Right cardiac atrium (tissue), 5 donors: ENCODE measurements around the gene ARPP21. TPM values are rescaled to one million over a fixed set of nuclear protein-coding genes. Genes with fewer than 3 reads are reported as not detected.

ENCODE experiments used
- ATAC-seq, 2 donors: fragments of 200-7000 bp; cut with Tn5 transposase; one replicate each; pipeline versions ENCODE4 v1.8.0 to v1.9.1; 2020; ENCODE audit warnings: moderate library complexity in 2 of 2, mild to moderate bottlenecking in 1 of 2
- DNase-seq, 3 donors: peaks; one replicate each; pipeline ENCODE4 v3.0.0-alpha.2; 2020
- H3K27ac ChIP-seq: one replicate; pipeline ENCODE4 v1.5.1; 2013; ENCODE audit warnings: mild to moderate bottlenecking, low read length, control low read depth, moderate library complexity
- H3K27me3 ChIP-seq: one replicate; pipeline ENCODE4 v1.6.1; 2013; ENCODE audit not compliant: control insufficient read depth, insufficient read depth
- H3K4me1 ChIP-seq: one replicate; pipeline ENCODE4 v1.6.1; 2013; ENCODE audit warnings: low read length; ENCODE audit not compliant: control insufficient read depth, insufficient read depth
- H3K4me3 ChIP-seq: one replicate; pipeline ENCODE4 v1.5.1; 2013; ENCODE audit warnings: low read length, control low read depth
- H3K9me3 ChIP-seq: one replicate; pipeline ENCODE4 v1.6.1; 2013; ENCODE audit warnings: low read length; ENCODE audit not compliant: control insufficient read depth
- WGBS: extraction: QIAGEN DNeasy Blood & Tissue Kit; methylation state at CpG from one replicate; pipeline ENCODE4 v1.1.7; 2013; 5-methylcytosine and 5-hydroxymethylcytosine counted together
- intact Hi-C, 4 donors: fragments of 100-400 bp; cut with DNase I; formaldehyde crosslinking; loops; one replicate each; pipeline versions ENCODE4 v1.11.0 to v1.14.0; 2022 to 2023
- polyA plus RNA-seq: library from polyadenylated mRNA; stranded (reverse); fragments of 200-250 nt; gene quantifications from one replicate; pipeline ENCODE4 v1.2.3, GENCODE V29; 2013
- total RNA-seq, 4 donors: library from RNA; stranded (reverse); fragmentation: NEBNext Ultra II Directional; extraction: Animal tissue kit (Norgen Biotek cat#: 25700); gene quantifications; one replicate each; pipeline ENCODE4 v1.2.1, GENCODE V29; 2021
- donor health status: healthy with polysubstance abuse.
- donor health status: DM: no; HTN: yes; CAD: no.
- donor health status: DM: no; HTN: no; CAD: no.
- donor health status: DM: no; HTN: yes; CAD: no; lungs with severe emphysema.
- donor health status: DM: yes; HTN: yes; CAD: no.

Gene ARPP21
- total and polyA plus RNA-seq, 5 donors = 0.11 to 0.35 (median 0.28) TPM; not detected in 1

GRCh38 chr3:35643495-35643894, 4.2 kb downstream of the ARPP21 start:
- H3K4me3 ChIP-seq = no peak overlapping the region
- no peaks in the 10 kb centered on the region for H3K4me1 ChIP-seq
- no peaks in the 10 kb centered on the region for H3K27me3 ChIP-seq
- no peak for DNase-seq
- 70% methylated on average over 2 of the region's 2 CpGs for WGBS
- ATAC-seq = no peak
- H3K9me3 ChIP-seq = no peaks in the 10 kb centered on the region
- no peak overlapping the region for H3K27ac ChIP-seq
- intact Hi-C loops = no loop called here

GRCh38 chr3:35644451-35644850, 5.1 kb downstream of the ARPP21 start:
- intact Hi-C loops = no loop called here
- ATAC-seq (no peak), DNase-seq (no peak)
- WGBS = 87% methylated on average over 2 of the region's 2 CpGs
- H3K4me3 ChIP-seq = no peak overlapping the region
- no peak overlapping the region for H3K27ac ChIP-seq
- H3K27me3 ChIP-seq = no peaks in the 10 kb centered on the region
- H3K9me3 ChIP-seq = no peaks in the 10 kb centered on the region
- H3K4me1 ChIP-seq = no peaks in the 10 kb centered on the region

- Histone ChIP-seq H3K4me1 (no peaks in the 10 kb centered on the region), H3K27me3 (no peaks in the 10 kb centered on the region), H3K4me3 (no peak overlapping the region), H3K27ac (no peak overlapping the region), H3K9me3 (no peaks in the 10 kb centered on the region)
- intact Hi-C loops = no loop called here
- WGBS = 87% methylated on average over 2 of the region's 2 CpGs
- DNase-seq (no peak), ATAC-seq (no peak)
Measured at GRCh38 chr3:35645189-35645588, 5.9 kb downstream of the ARPP21 start.

- Histone ChIP-seq H3K4me1 (no peaks in the 10 kb centered on the region), H3K27me3 (no peaks in the 10 kb centered on the region), H3K27ac (no peak overlapping the region), H3K9me3 (no peaks in the 10 kb centered on the region), H3K4me3 (no peak overlapping the region)
- ATAC-seq = no peak
- WGBS = 84% methylated on average over 4 of the region's 4 CpGs
- DNase-seq = no peak
- intact Hi-C loops = no loop called here
Measured at GRCh38 chr3:35646081-35646480, 6.8 kb downstream of the ARPP21 start.

GRCh38 chr3:35647461-35647860, 8.1 kb downstream of the ARPP21 start:
- Histone ChIP-seq H3K4me3 (no peak overlapping the region), H3K9me3 (no peaks in the 10 kb centered on the region), H3K27me3 (no peaks in the 10 kb centered on the region), H3K4me1 (no peaks in the 10 kb centered on the region), H3K27ac (no peak overlapping the region)
- intact Hi-C loops = no loop called here
- DNase-seq = no peak
- 95% methylated on average over 4 of the region's 4 CpGs for WGBS
- ATAC-seq = no peak

GRCh38 chr3:35648347-35648746, 9.0 kb downstream of the ARPP21 start:
- Histone ChIP-seq H3K9me3 (no peaks in the 10 kb centered on the region), H3K27me3 (no peaks in the 10 kb centered on the region), H3K27ac (no peak overlapping the region), H3K4me3 (no peak overlapping the region), H3K4me1 (no peaks in the 10 kb centered on the region)
- ATAC-seq = no peak
- intact Hi-C loops = no loop called here
- WGBS = 69% methylated on average over 2 of the region's 2 CpGs
- no peak for DNase-seq

GRCh38 chr3:35649405-35649804, 10.1 kb downstream of the ARPP21 start:
- DNase-seq (no peak), ATAC-seq (no peak)
- H3K9me3 ChIP-seq = no peaks in the 10 kb centered on the region
- 77% methylated on average over 2 of the region's 2 CpGs for WGBS
- H3K27ac ChIP-seq = no peak overlapping the region
- H3K4me1 ChIP-seq = no peaks in the 10 kb centered on the region
- no peaks in the 10 kb centered on the region for H3K27me3 ChIP-seq
- H3K4me3 ChIP-seq = no peak overlapping the region
- intact Hi-C loops = no loop called here

- Histone ChIP-seq H3K9me3 (no peaks in the 10 kb centered on the region), H3K4me3 (no peak overlapping the region), H3K4me1 (no peaks in the 10 kb centered on the region), H3K27ac (no peak overlapping the region), H3K27me3 (no peaks in the 10 kb centered on the region)
- intact Hi-C loops = no loop called here
- WGBS = 75% methylated on average over 1 of the region's 1 CpG
- no peak for ATAC-seq
- no peak for DNase-seq
Measured at GRCh38 chr3:35651426-35651825, 12.1 kb downstream of the ARPP21 start.

- Histone ChIP-seq H3K4me1 (no peaks in the 10 kb centered on the region), H3K27ac (no peak overlapping the region), H3K27me3 (no peaks in the 10 kb centered on the region), H3K9me3 (no peaks in the 10 kb centered on the region), H3K4me3 (no peak overlapping the region)
- ATAC-seq = no peak
- no peak for DNase-seq
- intact Hi-C loops = no loop called here
- WGBS = 55% methylated on average over 1 of the region's 1 CpG
Measured at GRCh38 chr3:35651851-35652250, 12.5 kb downstream of the ARPP21 start.

- 89% methylated on average over 7 of the region's 7 CpGs for WGBS
- no peak for DNase-seq
Measured at GRCh38 chr3:35653347-35653746, 14.0 kb downstream of the ARPP21 start.

GRCh38 chr3:35654476-35654875, 15.2 kb downstream of the ARPP21 start:
- H3K9me3 ChIP-seq = no peaks in the 10 kb centered on the region
- H3K4me3 ChIP-seq = no peak overlapping the region
- H3K27me3 ChIP-seq = no peaks in the 10 kb centered on the region
- no peaks in the 10 kb centered on the region for H3K4me1 ChIP-seq
- ATAC-seq = no peak
- intact Hi-C loops = no loop called here
- no peak overlapping the region for H3K27ac ChIP-seq
- 42% methylated on average over 5 of the region's 5 CpGs for WGBS
- no peak for DNase-seq

More at GRCh38 chr3:35653347-35653746, 14.0 kb downstream of the ARPP21 start:
- no peak overlapping the region for H3K4me3 ChIP-seq
- H3K27me3 ChIP-seq = no peaks in the 10 kb centered on the region
- H3K4me1 ChIP-seq = no peaks in the 10 kb centered on the region
- ATAC-seq = no peak
- intact Hi-C loops = no loop called here
- no peak overlapping the region for H3K27ac ChIP-seq
- H3K9me3 ChIP-seq = no peaks in the 10 kb centered on the region

GRCh38 chr3:35658686-35659085, 19.4 kb downstream of the ARPP21 start:
- no peak overlapping the region for H3K4me3 ChIP-seq
- H3K27me3 ChIP-seq = no peaks in the 10 kb centered on the region
- 84% methylated on average over 1 of the region's 1 CpG for WGBS
- intact Hi-C loops = no loop called here
- ATAC-seq (no peak), DNase-seq (no peak)
- H3K9me3 ChIP-seq = no peaks in the 10 kb centered on the region
- H3K27ac ChIP-seq = no peak overlapping the region
- no peaks in the 10 kb centered on the region for H3K4me1 ChIP-seq
